ENCODE data around the gene CELF3. TPM values are rescaled to one million over a fixed set of nuclear protein-coding genes. Genes with fewer than 3 reads are reported as not detected.

Gene CELF3
- total and polyA plus RNA-seq, 2 of the 13 experiments (the other 11 are each of a cell fraction or from before 2014, with no cell fraction given), result not detected

GRCh38 chr1:151729157-151729965, 12.8 kb upstream of the CELF3 start (continued):
- TF ChIP-seq PRDM4 (CRISPR knock-in tag; IDR thresholded peaks at IDR 0.05; ENCODE audit: borderline replicate concordance) (no peak), ZNF253 (CRISPR knock-in tag; IDR thresholded peaks at IDR 0.05; ENCODE audit: borderline replicate concordance) (no peak), RBAK (CRISPR knock-in tag; IDR thresholded peaks at IDR 0.05) (no peak), HCFC1 (IDR thresholded peaks at IDR 0.05; ENCODE audit: low read depth, low read length) (no peak), MATR3 (CRISPR knock-in tag; IDR thresholded peaks at IDR 0.05) (no peak), CCDC6 (CRISPR knock-in tag; IDR thresholded peaks at IDR 0.05) (no peak), SYNCRIP (IDR thresholded peaks at IDR 0.05; ENCODE audit: insufficient read depth, low read depth, low read length) (no peak), ZNF646 (CRISPR knock-in tag; IDR thresholded peaks at IDR 0.05) (no peak), ATF2 (CRISPR knock-in tag; IDR thresholded peaks at IDR 0.05) (no peak), ARID4A (CRISPR knock-in tag; IDR thresholded peaks at IDR 0.05; ENCODE audit: borderline replicate concordance) (no peak), ZNF737 (CRISPR knock-in tag; IDR thresholded peaks at IDR 0.05; ENCODE audit: borderline replicate concordance) (no peak)
